22Rv1 (cell line): ENCODE data around the gene CPT1A.

Experiments used
- CTCF ChIP-seq: fragments of 450-650 bp; IDR thresholded peaks from 2 replicates; pipeline ENCODE4 v1.5.1; 2017; ENCODE audit warnings: mild to moderate bottlenecking
- ZFX ChIP-seq: fragments of 450-650 bp; IDR thresholded peaks from 2 replicates; pipeline ENCODE4 v1.6.1; 2017; ENCODE audit warnings: antibody characterized with exemption, borderline replicate concordance

- TF ChIP-seq CTCF = no peak
- no peak for TF ChIP-seq ZFX
These were observed 65.7 kb downstream of the CPT1A start for GRCh38 chr11:68775951-68776388.
